Progenitor cell of endocrine pancreas (in vitro differentiated cells): ENCODE results near the gene SMURF2. TPM values are rescaled to one million over a fixed set of nuclear protein-coding genes. Genes with fewer than 3 reads are reported as not detected.
"Not testable (repeated sequence)": the region's sequence is repeated elsewhere in the genome, so short reads cannot be mapped to it uniquely, and the experiment has no call there.

Experiments used
- DNase-seq: peaks from one replicate; pipeline ENCODE4 v3.0.0; 2021; ENCODE audit warnings: low spot score; ENCODE audit not compliant: unreplicated experiment
- H3K27ac Mint-ChIP-seq: 2 replicates; pipeline ENCODE4 v1.8.0; 2021; ENCODE audit warnings: mild to moderate bottlenecking, moderate library complexity, mixed read lengths
- H3K27me3 Mint-ChIP-seq: 2 replicates; pipeline ENCODE4 v1.8.0; 2021; ENCODE audit warnings: mixed read lengths
- H3K36me3 Mint-ChIP-seq: 2 replicates; pipeline ENCODE4 v1.8.0; 2022; ENCODE audit warnings: mixed read lengths; ENCODE audit not compliant: insufficient read depth
- H3K4me1 Mint-ChIP-seq: 2 replicates; pipeline ENCODE4 v1.8.0; 2021; ENCODE audit warnings: low read depth, mixed read lengths
- H3K4me3 Mint-ChIP-seq: 2 replicates; pipeline ENCODE4 v1.8.0; 2021; ENCODE audit warnings: low read depth, mild to moderate bottlenecking, moderate library complexity, mixed read lengths
- H3K9me3 Mint-ChIP-seq: 2 replicates; pipeline ENCODE4 v1.8.0; 2021; ENCODE audit warnings: low read depth, mixed read lengths
- CTCF ChIP-seq: fragments of 200-600 bp; sonication (generic); IDR thresholded peaks from one replicate; pipeline ENCODE4 v1.5.0; 2021; ENCODE audit warnings: antibody characterized with exemption, mild to moderate bottlenecking; ENCODE audit not compliant: unreplicated experiment
- total RNA-seq: library from RNA; stranded (reverse); gene quantifications from 2 replicates; pipeline ENCODE4 v1.2.1, GENCODE V29; 2021

The SMURF2 gene
- total RNA-seq, 1 donor from 2014 or later: 43.9 TPM

GRCh38 chr17:64617125-64617780 lies 44.9 kb downstream of the SMURF2 start:
- no peak for DNase-seq
- H3K27ac Mint-ChIP-seq: no peak overlapping the region
- peaks cover 1% of the 10 kb centered on the region for H3K4me1 Mint-ChIP-seq
- H3K4me3 Mint-ChIP-seq: no peak overlapping the region
- no peaks in the 10 kb centered on the region for H3K9me3 Mint-ChIP-seq
- no peak for TF ChIP-seq CTCF
- no peaks in the 10 kb centered on the region for H3K27me3 Mint-ChIP-seq
- H3K36me3 Mint-ChIP-seq: no peaks in the 10 kb centered on the region

- DNase-seq: no peak
- Mint-ChIP-seq H3K4me1 (peaks cover 1% of the 10 kb centered on the region), H3K27ac (peak overlapping the region; percentile 14), H3K4me3 (no peak overlapping the region), H3K36me3 (no peaks in the 10 kb centered on the region), H3K9me3 (no peaks in the 10 kb centered on the region), H3K27me3 (no peaks in the 10 kb centered on the region)
- no peak for TF ChIP-seq CTCF
These were observed 47.0 kb downstream of the SMURF2 start for GRCh38 chr17:64615028-64615677.

GRCh38 chr17:64614266-64615027 lies 47.7 kb downstream of the SMURF2 start:
- Mint-ChIP-seq H3K4me3 (no peak overlapping the region), H3K9me3 (no peaks in the 10 kb centered on the region), H3K27me3 (no peaks in the 10 kb centered on the region), H3K36me3 (peaks cover 2% of the 10 kb centered on the region), H3K4me1 (peaks cover 1% of the 10 kb centered on the region), H3K27ac (no peak overlapping the region)
- no peak for DNase-seq
- TF ChIP-seq CTCF: no peak

GRCh38 chr17:64611369-64611768 lies 50.7 kb downstream of the SMURF2 start:
- peaks cover 5% of the 10 kb centered on the region for H3K9me3 Mint-ChIP-seq
- no peak overlapping the region for H3K27ac Mint-ChIP-seq
- no peak overlapping the region for H3K4me3 Mint-ChIP-seq
- DNase-seq: no peak
- peaks cover 2% of the 10 kb centered on the region for H3K4me1 Mint-ChIP-seq
- H3K27me3 Mint-ChIP-seq: no peaks in the 10 kb centered on the region
- TF ChIP-seq CTCF: no peak
- H3K36me3 Mint-ChIP-seq: peaks cover 7% of the 10 kb centered on the region

GRCh38 chr17:64610244-64610643 lies 51.9 kb downstream of the SMURF2 start:
- not testable (repeated sequence) for H3K36me3 Mint-ChIP-seq, H3K9me3 Mint-ChIP-seq, H3K4me3 Mint-ChIP-seq, H3K27me3 Mint-ChIP-seq, DNase-seq, H3K27ac Mint-ChIP-seq, H3K4me1 Mint-ChIP-seq
